ENCODE results near the gene CD163L1.

GRCh38 chr12:7431993-7432685 is 11.8 kb downstream of the CD163L1 start:
- no peak for TF ChIP-seq CTCF (conservative IDR thresholded peaks at IDR 0.05; ENCODE audit: low read length)
- TF ChIP-seq EZH2phosphoT487 (IDR thresholded peaks at IDR 0.05; ENCODE audit: borderline replicate concordance, low read depth, low read length): no peak
